Adipocyte (in vitro differentiated cells): ENCODE measurements around the gene TSPOAP1.

Experiments used
- DNase-seq: peaks from one replicate; pipeline ENCODE4 v3.0.0-alpha.2; 2015; ENCODE audit warnings: low read depth
- H3K27me3 ChIP-seq: replicated peaks from 2 replicates; pipeline ENCODE4 v1.7.0; 2013; ENCODE audit warnings: mild to moderate bottlenecking, low read length, moderate library complexity; ENCODE audit not compliant: control insufficient read depth, insufficient read depth
- H3K36me3 ChIP-seq: 2 replicates; pipeline ENCODE4 v1.7.0; 2013; ENCODE audit warnings: low read length, mild to moderate bottlenecking, moderate library complexity; ENCODE audit not compliant: control insufficient read depth, insufficient read depth, severe bottlenecking
- H3K4me1 ChIP-seq: 2 replicates; pipeline ENCODE4 v1.7.0; 2013; ENCODE audit warnings: mild to moderate bottlenecking, low read length, moderate library complexity; ENCODE audit not compliant: control insufficient read depth, insufficient read depth
- H3K4me3 ChIP-seq: 2 replicates; pipeline ENCODE4 v1.7.0; 2013; ENCODE audit warnings: mild to moderate bottlenecking, low read length, moderate library complexity
- H3K9ac ChIP-seq: 2 replicates; pipeline ENCODE4 v1.7.0; 2013; ENCODE audit warnings: mild to moderate bottlenecking, low read length, moderate library complexity
- H3K9me3 ChIP-seq: 2 replicates; pipeline ENCODE4 v1.7.0; 2013; ENCODE audit warnings: mild to moderate bottlenecking, low read length, moderate library complexity; ENCODE audit not compliant: control insufficient read depth

TSPOAP1 gene

GRCh38 chr17:58328195-58329034, at the start of gene TSPOAP1:
TSS of gene TSPOAP1 (minus strand) at chr17:58328795. CDS start at chr17:58327920, 875 bp downstream.
- H3K9ac ChIP-seq, result no peak within 1 kb of the TSS
- no peaks in the 10 kb centered on the region for H3K9me3 ChIP-seq
- peaks cover 4% of the 10 kb centered on the region for H3K4me1 ChIP-seq
- H3K36me3 ChIP-seq, result no peaks in the 10 kb centered on the region
- no peak within 1 kb of the TSS for H3K4me3 ChIP-seq
- peaks cover 50% of the 10 kb centered on the region for H3K27me3 ChIP-seq
- DNase-seq, result no peak

GRCh38 chr17:58377661-58378060, 49.1 kb upstream of the TSPOAP1 start:
- H3K36me3 ChIP-seq, result no peaks in the 10 kb centered on the region
- H3K4me3 ChIP-seq, result no peak overlapping the region
- H3K9ac ChIP-seq, result no peak overlapping the region
- DNase-seq, result no peak
- no peaks in the 10 kb centered on the region for H3K9me3 ChIP-seq
- no peaks in the 10 kb centered on the region for H3K4me1 ChIP-seq
- H3K27me3 ChIP-seq, result peaks cover 13% of the 10 kb centered on the region

GRCh38 chr17:58377093-58377601, 48.6 kb upstream of the TSPOAP1 start:
- Histone ChIP-seq H3K9me3 (no peaks in the 10 kb centered on the region), H3K4me3 (no peak overlapping the region), H3K9ac (no peak overlapping the region), H3K4me1 (no peaks in the 10 kb centered on the region), H3K36me3 (no peaks in the 10 kb centered on the region), H3K27me3 (peaks cover 11% of the 10 kb centered on the region)
- no peak for DNase-seq

- no peaks in the 10 kb centered on the region for H3K9me3 ChIP-seq
- H3K4me3 ChIP-seq, result no peak overlapping the region
- H3K9ac ChIP-seq, result no peak overlapping the region
- H3K36me3 ChIP-seq, result no peaks in the 10 kb centered on the region
- H3K27me3 ChIP-seq, result peaks cover 11% of the 10 kb centered on the region
- H3K4me1 ChIP-seq, result no peaks in the 10 kb centered on the region
- no peak for DNase-seq
Observed at GRCh38 chr17:58376472-58377000, 47.9 kb upstream of the TSPOAP1 start.

GRCh38 chr17:58375811-58376210, 47.2 kb upstream of the TSPOAP1 start:
- no peak overlapping the region for H3K4me3 ChIP-seq
- H3K36me3 ChIP-seq, result no peaks in the 10 kb centered on the region
- H3K9ac ChIP-seq, result no peak overlapping the region
- H3K4me1 ChIP-seq, result no peaks in the 10 kb centered on the region
- no peak for DNase-seq
- no peaks in the 10 kb centered on the region for H3K9me3 ChIP-seq
- H3K27me3 ChIP-seq, result peaks cover 14% of the 10 kb centered on the region

- DNase-seq, result no peak
- Histone ChIP-seq H3K9ac (no peak overlapping the region), H3K4me3 (no peak overlapping the region), H3K36me3 (no peaks in the 10 kb centered on the region), H3K4me1 (no peaks in the 10 kb centered on the region), H3K27me3 (peaks cover 16% of the 10 kb centered on the region), H3K9me3 (no peaks in the 10 kb centered on the region)
Observed at GRCh38 chr17:58375256-58375655, 46.7 kb upstream of the TSPOAP1 start.

GRCh38 chr17:58373923-58374322, 45.3 kb upstream of the TSPOAP1 start:
- Histone ChIP-seq H3K27me3 (peaks cover 21% of the 10 kb centered on the region), H3K36me3 (no peaks in the 10 kb centered on the region), H3K9me3 (no peaks in the 10 kb centered on the region), H3K4me1 (no peaks in the 10 kb centered on the region), H3K4me3 (no peak overlapping the region), H3K9ac (no peak overlapping the region)
- no peak for DNase-seq

- no peaks in the 10 kb centered on the region for H3K36me3 ChIP-seq
Observed at GRCh38 chr17:58373003-58373402, 44.4 kb upstream of the TSPOAP1 start.

GRCh38 chr17:58371300-58371950, 42.8 kb upstream of the TSPOAP1 start:
- no peak for DNase-seq
- Histone ChIP-seq H3K4me3 (no peak overlapping the region), H3K4me1 (no peaks in the 10 kb centered on the region), H3K9ac (no peak overlapping the region), H3K9me3 (no peaks in the 10 kb centered on the region), H3K27me3 (peaks cover 23% of the 10 kb centered on the region), H3K36me3 (no peaks in the 10 kb centered on the region)

More at GRCh38 chr17:58373003-58373402, 44.4 kb upstream of the TSPOAP1 start:
- H3K4me3 ChIP-seq, result no peak overlapping the region
- H3K4me1 ChIP-seq, result no peaks in the 10 kb centered on the region
- H3K9ac ChIP-seq, result no peak overlapping the region
- H3K27me3 ChIP-seq, result peaks cover 20% of the 10 kb centered on the region
- no peaks in the 10 kb centered on the region for H3K9me3 ChIP-seq
- no peak for DNase-seq

GRCh38 chr17:58370716-58371115, 42.1 kb upstream of the TSPOAP1 start:
- H3K27me3 ChIP-seq, result peaks cover 18% of the 10 kb centered on the region
- no peaks in the 10 kb centered on the region for H3K36me3 ChIP-seq
- no peaks in the 10 kb centered on the region for H3K9me3 ChIP-seq
- no peaks in the 10 kb centered on the region for H3K4me1 ChIP-seq
- no peak for DNase-seq
- no peak overlapping the region for H3K9ac ChIP-seq
- no peak overlapping the region for H3K4me3 ChIP-seq

- no peaks in the 10 kb centered on the region for H3K9me3 ChIP-seq
- no peaks in the 10 kb centered on the region for H3K4me1 ChIP-seq
- no peak overlapping the region for H3K9ac ChIP-seq
- H3K36me3 ChIP-seq, result no peaks in the 10 kb centered on the region
- H3K27me3 ChIP-seq, result peaks cover 22% of the 10 kb centered on the region
- H3K4me3 ChIP-seq, result no peak overlapping the region
- no peak for DNase-seq
Observed at GRCh38 chr17:58370309-58370708, 41.7 kb upstream of the TSPOAP1 start.
